ENCODE measurements around the gene WDR81. TPM values are rescaled to one million over a fixed set of nuclear protein-coding genes. Genes with fewer than 3 reads are reported as not detected.

The WDR81 gene
- total and polyA plus RNA-seq, 12 donors = 4.9 to 88.8 (median 41.1) TPM

DNA sequence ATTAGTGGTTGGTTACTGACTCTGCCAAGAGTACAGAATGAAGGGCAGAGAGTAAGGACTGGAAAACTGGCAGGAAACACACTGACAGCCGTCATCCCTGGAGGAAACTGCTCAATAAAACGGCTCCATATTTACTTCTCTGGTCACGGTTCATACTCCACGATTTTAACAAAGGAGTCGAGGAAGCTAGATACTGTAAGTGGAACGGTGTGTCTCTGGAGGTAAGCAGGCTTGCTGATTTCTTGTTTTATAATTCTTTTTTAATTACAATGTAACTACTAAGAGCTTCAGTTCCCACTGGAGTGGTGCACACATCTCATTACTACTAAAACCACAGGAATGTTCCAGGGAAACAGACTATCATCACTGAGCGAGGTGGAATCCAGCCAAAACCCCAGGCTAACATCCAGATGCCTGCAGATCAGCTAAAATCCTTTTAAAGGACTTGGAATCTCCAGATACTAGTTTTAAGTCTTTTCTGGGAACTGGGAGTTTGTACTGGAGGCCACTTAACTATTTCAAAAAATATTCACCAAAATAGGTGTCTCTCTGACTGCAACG lies 55.1 kb downstream of the WDR81 start:
- H3K27me3 ChIP-seq = no peaks in the 10 kb centered on the region
- peak overlapping the region in 4 of 5 donors; percentile 26 to 85 (median 62) for H3K27ac ChIP-seq
- WGBS, 4 donors = 55 to 67% (median 58%) methylated on average over 8 of the region's 8 CpGs
- H3K4me1 ChIP-seq (replicated peaks in 1 of 2) = peaks cover 11 to 22% of the 10 kb centered on the region in 2 donors
- H3K4me3 ChIP-seq = no peak overlapping the region
- no peaks in the 10 kb centered on the region for H3K9me3 ChIP-seq (replicated peaks in 1 of 3)
- peak in 6 of 7 donors; percentile 52 to 87 (median 64) for DNase-seq
- TF ChIP-seq CTCF (IDR thresholded peaks at IDR 0.05) (no peak), POLR2A (IDR thresholded peaks at IDR 0.05) (no peak)
- intact Hi-C loops (cut with DNase I) = loop anchor here (5.0 kb wide), 1 partner anchor 52 kb away; no protein-coding TSS in a partner anchor
- H3K36me3 ChIP-seq (replicated peaks in 1 of 2) = peaks cover 0 to 34% of the 10 kb centered on the region in 2 donors

- H3K27me3 ChIP-seq = no peaks in the 10 kb centered on the region
- no peaks in the 10 kb centered on the region for H3K9me3 ChIP-seq (replicated peaks in 1 of 3)
- peak overlapping the region in 3 of 5 donors; percentile 71 to 98 (median 97) for H3K27ac ChIP-seq
- H3K4me3 ChIP-seq = no peak overlapping the region
- peaks cover 0 to 22% of the 10 kb centered on the region in 2 donors for H3K36me3 ChIP-seq (replicated peaks in 1 of 2)
- intact Hi-C loops (cut with DNase I) = loop anchor here (5.0 kb wide), 1 partner anchor 55 kb away; no protein-coding TSS in a partner anchor
- DNase-seq = no peak
- peaks cover 17 to 36% of the 10 kb centered on the region in 2 donors for H3K4me1 ChIP-seq (replicated peaks in 1 of 2)
- 64 to 76% (median 69%) methylated on average over 5 to 6 of the region's 6 CpGs for WGBS, 4 donors
- TF ChIP-seq CTCF (IDR thresholded peaks at IDR 0.05) (no peak), POLR2A (IDR thresholded peaks at IDR 0.05) (no peak)
Observed at GRCh38 chr17:1782171-1782567, 57.7 kb downstream of the WDR81 start.

- peaks cover 0 to 11% of the 10 kb centered on the region in 2 donors for H3K36me3 ChIP-seq (replicated peaks in 1 of 2)
- peak; percentile 56 to 76 (median 61) for DNase-seq
- TF ChIP-seq CTCF (IDR thresholded peaks at IDR 0.05) (no peak), POLR2A (IDR thresholded peaks at IDR 0.05) (no peak)
- intact Hi-C loops (cut with DNase I) = loop anchor here (5.0 kb wide), 1 partner anchor 56 kb away; no protein-coding TSS in a partner anchor
- H3K27ac ChIP-seq = peak overlapping the region; percentile 86 to 98 (median 97)
- peaks cover 25 to 46% of the 10 kb centered on the region in 2 donors for H3K4me1 ChIP-seq (replicated peaks in 1 of 2)
- H3K9me3 ChIP-seq (replicated peaks in 1 of 3) = no peaks in the 10 kb centered on the region
- 53 to 61% (median 55%) methylated on average over 15 to 19 of the region's 19 CpGs for WGBS, 4 donors
- H3K4me3 ChIP-seq = no peak overlapping the region
- H3K27me3 ChIP-seq = no peaks in the 10 kb centered on the region
Observed at GRCh38 chr17:1783271-1783670, 58.8 kb downstream of the WDR81 start.

- Histone ChIP-seq H3K4me3 (no peak overlapping the region), H3K27me3 (no peaks in the 10 kb centered on the region), H3K27ac (peak overlapping the region; percentile 86 to 98 (median 97)), H3K9me3 (replicated peaks in 1 of 3) (no peaks in the 10 kb centered on the region), H3K36me3 (replicated peaks in 1 of 2) (peaks cover 0 to 6% of the 10 kb centered on the region in 2 donors), H3K4me1 (replicated peaks in 1 of 2) (peaks cover 25 to 46% of the 10 kb centered on the region in 2 donors)
- DNase-seq = peak; percentile 81 to 96 (median 94)
- intact Hi-C loops (cut with DNase I) = loop anchor here (5.0 kb wide), 1 partner anchor 57 kb away; no protein-coding TSS in a partner anchor
- TF ChIP-seq POLR2A (IDR thresholded peaks at IDR 0.05) (peak; percentile 19 to 74), CTCF (IDR thresholded peaks at IDR 0.05) (peak; percentile 56 to 93 (median 87))
- 43 to 46% (median 44%) methylated on average over 13 to 16 of the region's 16 CpGs for WGBS, 4 donors
Observed at GRCh38 chr17:1783834-1784611, 59.5 kb downstream of the WDR81 start.

Data from adrenal gland (tissue), 12 donors.